CD14-positive monocyte (primary cell): ENCODE results near the gene BRF1. TPM values are rescaled to one million over a fixed set of nuclear protein-coding genes. Genes with fewer than 3 reads are reported as not detected.
A peak's percentile ranks its signal among the peaks of the same experiment; 100 is the strongest.

ENCODE experiments used
- DNase-seq, 3 donors: peaks; one replicate each; pipeline ENCODE4 v3.0.0-alpha.2; 2011 to 2022
- H2AFZ ChIP-seq: 2 replicates; pipeline ENCODE4 v1.6.0; 2012; ENCODE audit warnings: mild to moderate bottlenecking, low read depth, low read length, inconsistent platforms; ENCODE audit not compliant: insufficient read depth, poor library complexity, severe bottlenecking
- H3K27ac ChIP-seq, 2 donors: 1 replicate in 1 of 2; 2 replicates in 1 of 2; pipeline ENCODE4 v1.5.1; 2012 to 2013; ENCODE audit warnings: low read length in 2 of 2, control low read depth in 1 of 2, inconsistent platforms in 1 of 2, low read depth in 1 of 2, mild to moderate bottlenecking in 1 of 2
- H3K27me3 ChIP-seq, 2 donors: one replicate each; pipeline versions ENCODE4 v1.6.0 to v1.6.1; 2011 to 2013; ENCODE audit warnings: low read length in 2 of 2; ENCODE audit not compliant: control insufficient read depth in 2 of 2, insufficient read depth in 2 of 2
- H3K36me3 ChIP-seq, 2 donors: replicated peaks in 1 of 2; 1 replicate in 1 of 2; 2 replicates in 1 of 2; pipeline versions ENCODE4 v1.5.1 to v1.6.1; 2012 to 2013; ENCODE audit warnings: low read length in 2 of 2, control low read depth in 1 of 2, inconsistent platforms in 1 of 2, mild to moderate bottlenecking in 1 of 2; ENCODE audit not compliant: insufficient read depth in 2 of 2, control insufficient read depth in 1 of 2
- H3K4me1 ChIP-seq, 2 donors: 1 replicate in 1 of 2; 2 replicates in 1 of 2; pipeline versions ENCODE4 v1.5.1 to v1.6.1; 2012 to 2013; ENCODE audit warnings: low read length in 2 of 2, control low read depth in 1 of 2, inconsistent platforms in 1 of 2, mild to moderate bottlenecking in 1 of 2, moderate library complexity in 1 of 2; ENCODE audit not compliant: insufficient read depth in 2 of 2, control insufficient read depth in 1 of 2
- H3K4me2 ChIP-seq: replicated peaks from 2 replicates; pipeline ENCODE3; 2012; ENCODE audit warnings: low read length, moderate library complexity, mild to moderate bottlenecking; ENCODE audit not compliant: poor library complexity, severe bottlenecking; ENCODE audit errors: extremely low read depth
- H3K4me3 ChIP-seq, 3 experiments: fragments of 200-600 bp in 1 of 3; sonication (generic) in 1 of 3; replicated peaks in 1 of 3; 1 replicate in 2 of 3; 2 replicates in 1 of 3; pipeline ENCODE4 v1.5.1; 2011 to 2013; ENCODE audit warnings: low read length in 3 of 3, mild to moderate bottlenecking in 3 of 3, control low read depth in 2 of 3, low read depth in 2 of 3, inconsistent platforms in 1 of 3, moderate library complexity in 1 of 3
- H3K79me2 ChIP-seq: 2 replicates; pipeline ENCODE4 v1.6.0; 2012; ENCODE audit warnings: mild to moderate bottlenecking, control low read depth, inconsistent platforms, low read length, moderate library complexity; ENCODE audit not compliant: insufficient read depth
- H3K9ac ChIP-seq: 2 replicates; pipeline ENCODE4 v1.6.0; 2017; ENCODE audit warnings: low read length, mild to moderate bottlenecking; ENCODE audit not compliant: insufficient read depth, poor library complexity, severe bottlenecking
- H3K9me3 ChIP-seq, 2 donors: replicated peaks in 1 of 2; 1 replicate in 1 of 2; 2 replicates in 1 of 2; pipeline versions ENCODE4 v1.5.1 to v1.6.1; 2012 to 2013; ENCODE audit warnings: low read length in 2 of 2, control low read depth in 1 of 2; ENCODE audit not compliant: control insufficient read depth in 1 of 2, insufficient read depth in 1 of 2
- H4K20me1 ChIP-seq: 2 replicates; pipeline ENCODE4 v1.6.0; 2012; ENCODE audit warnings: mild to moderate bottlenecking, low read length, control low read depth, moderate library complexity; ENCODE audit not compliant: insufficient read depth
- H3K27ac Mint-ChIP-seq, 7 donors: one replicate each; pipeline ENCODE4 v1.8.0; 2020; ENCODE audit warnings: mild to moderate bottlenecking in 7 of 7, mixed read lengths in 7 of 7, moderate library complexity in 6 of 7, inconsistent platforms in 2 of 7
- H3K27me3 Mint-ChIP-seq, 3 donors: one replicate each; pipeline ENCODE4 v1.8.0; 2021 to 2022; ENCODE audit warnings: low read depth in 3 of 3, mild to moderate bottlenecking in 3 of 3, mixed read lengths in 3 of 3, moderate library complexity in 3 of 3, inconsistent platforms in 1 of 3
- H3K36me3 Mint-ChIP-seq, 2 donors: one replicate each; pipeline ENCODE4 v1.8.0; 2020; ENCODE audit warnings: mixed read lengths in 2 of 2, inconsistent platforms in 1 of 2, mild to moderate bottlenecking in 1 of 2
- H3K4me1 Mint-ChIP-seq: one replicate; pipeline ENCODE4 v1.8.0; 2020; ENCODE audit warnings: mild to moderate bottlenecking, mixed read lengths
- H3K4me3 Mint-ChIP-seq, 2 donors: one replicate each; pipeline ENCODE4 v1.8.0; 2020; ENCODE audit warnings: mild to moderate bottlenecking in 2 of 2, mixed read lengths in 2 of 2, moderate library complexity in 1 of 2
- H3K9me3 Mint-ChIP-seq, 7 donors: one replicate each; pipeline ENCODE4 v1.8.0; 2020 to 2022; ENCODE audit warnings: mixed read lengths in 7 of 7, mild to moderate bottlenecking in 6 of 7, moderate library complexity in 6 of 7, inconsistent platforms in 2 of 7
- WGBS: methylation state at CpG from one replicate; pipeline ENCODE4 v1.1.5; 2013; ENCODE audit warnings: missing lambda C conversion rate; ENCODE audit not compliant: insufficient coverage; 5-methylcytosine and 5-hydroxymethylcytosine counted together
- intact Hi-C, 2 donors: fragments of 100-400 bp; cut with micrococcal nuclease; formaldehyde crosslinking; loops; one replicate each; pipeline versions ENCODE4 v1.15.0 to v1.15.1; 2023
- polyA plus RNA-seq, 3 donors: library from polyadenylated mRNA; depleted of rRNA in 1 of 3; unstranded in 2 of 3; stranded (reverse) in 1 of 3; fragments of 300-500 nt in 2 of 3; fragments of >200 nt in 1 of 3; fragmentation: Illumina TruSeq in 2 of 3; gene quantifications; 1 replicate in 2 of 3; 2 replicates in 1 of 3; pipeline ENCODE4 v1.2.3, GENCODE V29; 2012 to 2021
- TF ChIP-seq, protein P1 (sequence below): fragments of 200-600 bp; IDR thresholded peaks from one replicate; pipeline ENCODE4 v1.8.0; 2022; ENCODE audit warnings: antibody characterized with exemption, mild to moderate bottlenecking

The BRF1 gene
- polyA plus RNA-seq, 3 donors = 2.3 to 20.5 (median 2.5) TPM

- Histone ChIP-seq H3K79me2 (no peaks in the 10 kb centered on the region), H4K20me1 (peaks cover 10% of the 10 kb centered on the region), H3K27me3 (peaks cover 0 to 28% of the 10 kb centered on the region in 2 donors), H3K36me3 (no peaks in the 10 kb centered on the region), H3K9me3 (no peaks in the 10 kb centered on the region), H3K4me3 (no peak overlapping the region), H3K4me1 (peaks cover 31 to 40% of the 10 kb centered on the region in 2 donors), H3K27ac (no peak overlapping the region), H2AFZ (no peak overlapping the region), H3K9ac (no peak overlapping the region), H3K4me2 (no peak overlapping the region)
- intact Hi-C loops = no loop called here
- H3K36me3 Mint-ChIP-seq = peaks cover 0 to 2% of the 10 kb centered on the region in 2 donors
- no peak overlapping the region for H3K27ac Mint-ChIP-seq
- WGBS = 95% methylated on average over 13 of the region's 19 CpGs
- TF ChIP-seq, protein P1, sequence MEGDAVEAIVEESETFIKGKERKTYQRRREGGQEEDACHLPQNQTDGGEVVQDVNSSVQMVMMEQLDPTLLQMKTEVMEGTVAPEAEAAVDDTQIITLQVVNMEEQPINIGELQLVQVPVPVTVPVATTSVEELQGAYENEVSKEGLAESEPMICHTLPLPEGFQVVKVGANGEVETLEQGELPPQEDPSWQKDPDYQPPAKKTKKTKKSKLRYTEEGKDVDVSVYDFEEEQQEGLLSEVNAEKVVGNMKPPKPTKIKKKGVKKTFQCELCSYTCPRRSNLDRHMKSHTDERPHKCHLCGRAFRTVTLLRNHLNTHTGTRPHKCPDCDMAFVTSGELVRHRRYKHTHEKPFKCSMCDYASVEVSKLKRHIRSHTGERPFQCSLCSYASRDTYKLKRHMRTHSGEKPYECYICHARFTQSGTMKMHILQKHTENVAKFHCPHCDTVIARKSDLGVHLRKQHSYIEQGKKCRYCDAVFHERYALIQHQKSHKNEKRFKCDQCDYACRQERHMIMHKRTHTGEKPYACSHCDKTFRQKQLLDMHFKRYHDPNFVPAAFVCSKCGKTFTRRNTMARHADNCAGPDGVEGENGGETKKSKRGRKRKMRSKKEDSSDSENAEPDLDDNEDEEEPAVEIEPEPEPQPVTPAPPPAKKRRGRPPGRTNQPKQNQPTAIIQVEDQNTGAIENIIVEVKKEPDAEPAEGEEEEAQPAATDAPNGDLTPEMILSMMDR = no peak
- H3K27me3 Mint-ChIP-seq = peaks cover 35 to 71% (median 36%) of the 10 kb centered on the region in 3 donors
- DNase-seq = no peak
- peak overlapping the region in 1 of 2 donors; percentile 51 for H3K4me3 Mint-ChIP-seq
- H3K9me3 Mint-ChIP-seq = peaks cover 0 to 4% (median 0%) of the 10 kb centered on the region in 7 donors
- H3K4me1 Mint-ChIP-seq = peaks cover 36% of the 10 kb centered on the region
These were observed 122.5 kb downstream of the BRF1 start for GRCh38 chr14:105178069-105178867.

GRCh38 chr14:105177082-105177481, 123.7 kb downstream of the BRF1 start:
- WGBS = 88% methylated on average over 10 of the region's 11 CpGs
- no peak overlapping the region for H3K4me3 ChIP-seq
- no peak for DNase-seq
- Mint-ChIP-seq H3K27ac (no peak overlapping the region), H3K36me3 (peaks cover 0 to 2% of the 10 kb centered on the region in 2 donors), H3K27me3 (peaks cover 33 to 73% (median 34%) of the 10 kb centered on the region in 3 donors), H3K4me1 (peaks cover 26% of the 10 kb centered on the region), H3K9me3 (peaks cover 0 to 4% (median 0%) of the 10 kb centered on the region in 7 donors), H3K4me3 (no peak overlapping the region)
- no peak overlapping the region for H3K4me2 ChIP-seq
- no peak overlapping the region for H3K9ac ChIP-seq
- intact Hi-C loops = no loop called here
- H4K20me1 ChIP-seq = peaks cover 10% of the 10 kb centered on the region
- H2AFZ ChIP-seq = no peak overlapping the region
- no peaks in the 10 kb centered on the region for H3K79me2 ChIP-seq
- peaks cover 0 to 31% of the 10 kb centered on the region in 2 donors for H3K27me3 ChIP-seq
- TF ChIP-seq, protein P1 = no peak
- H3K27ac ChIP-seq = no peak overlapping the region
- H3K9me3 ChIP-seq = no peaks in the 10 kb centered on the region
- H3K4me1 ChIP-seq = peaks cover 23 to 30% of the 10 kb centered on the region in 2 donors
- no peaks in the 10 kb centered on the region for H3K36me3 ChIP-seq
